Measurements from ENCODE around the gene CEP112.
A peak's percentile ranks its signal among the peaks of the same experiment; 100 is the strongest.

CEP112 gene

GRCh38 chr17:66032082-66032712 is 159.7 kb downstream of the CEP112 start:
- no peak for TF ChIP-seq CTCF (conservative IDR thresholded peaks at IDR 0.05; ENCODE audit: low read depth, low read length)
- H3K4me3 ChIP-seq (ENCODE audit: low read depth, low read length) = no peak overlapping the region
- no peak for DNase-seq (ENCODE audit: low read depth)

- DNase-seq (ENCODE audit: low read depth) = peak; percentile 2
- H3K4me3 ChIP-seq (ENCODE audit: low read depth, low read length) = no peak overlapping the region
- no peak for TF ChIP-seq CTCF (conservative IDR thresholded peaks at IDR 0.05; ENCODE audit: low read depth, low read length)
Measured at GRCh38 chr17:66025551-66025950, 166.4 kb downstream of the CEP112 start.

- no peak for DNase-seq (ENCODE audit: low read depth)
- H3K4me3 ChIP-seq (ENCODE audit: low read depth, low read length) = no peak overlapping the region
- no peak for TF ChIP-seq CTCF (conservative IDR thresholded peaks at IDR 0.05; ENCODE audit: low read depth, low read length)
Measured at GRCh38 chr17:66021757-66022156, 170.2 kb downstream of the CEP112 start.

GRCh38 chr17:66018786-66019185 is 173.1 kb downstream of the CEP112 start:
- H3K4me3 ChIP-seq (ENCODE audit: low read depth, low read length) = no peak overlapping the region
- no peak for TF ChIP-seq CTCF (conservative IDR thresholded peaks at IDR 0.05; ENCODE audit: low read depth, low read length)
- no peak for DNase-seq (ENCODE audit: low read depth)

GRCh38 chr17:66016231-66016630 is 175.7 kb downstream of the CEP112 start:
- no peak for DNase-seq (ENCODE audit: low read depth)
- no peak overlapping the region for H3K4me3 ChIP-seq (ENCODE audit: low read depth, low read length)
- no peak for TF ChIP-seq CTCF (conservative IDR thresholded peaks at IDR 0.05; ENCODE audit: low read depth, low read length)

GRCh38 chr17:66008680-66009079 is 183.3 kb downstream of the CEP112 start:
- H3K4me3 ChIP-seq (ENCODE audit: low read depth, low read length) = no peak overlapping the region
- DNase-seq (ENCODE audit: low read depth) = no peak
- no peak for TF ChIP-seq CTCF (conservative IDR thresholded peaks at IDR 0.05; ENCODE audit: low read depth, low read length)

GRCh38 chr17:66006654-66007053 is 185.3 kb downstream of the CEP112 start:
- no peak for TF ChIP-seq CTCF (conservative IDR thresholded peaks at IDR 0.05; ENCODE audit: low read depth, low read length)
- no peak overlapping the region for H3K4me3 ChIP-seq (ENCODE audit: low read depth, low read length)
- DNase-seq (ENCODE audit: low read depth) = no peak
